Osteoblast (primary cell): ENCODE results near the gene EPGN. TPM values are rescaled to one million over a fixed set of nuclear protein-coding genes. Genes with fewer than 3 reads are reported as not detected.

Experiments
- DNase-seq: peaks from one replicate; pipeline ENCODE4 v3.0.0; 2011; ENCODE audit warnings: low spot score, mixed read lengths; ENCODE audit not compliant: insufficient read length; ENCODE audit errors: missing footprints
- H2AFZ ChIP-seq: 2 replicates; pipeline ENCODE4 v1.6.0; 2011; ENCODE audit warnings: mild to moderate bottlenecking, low read length
- H3K27ac ChIP-seq: 2 replicates; pipeline ENCODE4 v1.5.1; 2011; ENCODE audit warnings: mild to moderate bottlenecking, low read depth, low read length, moderate library complexity
- H3K27me3 ChIP-seq: 2 replicates; pipeline ENCODE4 v1.6.0; 2012; ENCODE audit warnings: mild to moderate bottlenecking, control low read depth, inconsistent platforms, low read length, moderate library complexity; ENCODE audit not compliant: insufficient read depth
- H3K36me3 ChIP-seq: 2 replicates; pipeline ENCODE4 v1.5.1; 2011; ENCODE audit warnings: mild to moderate bottlenecking, low read length, control low read depth, moderate library complexity; ENCODE audit not compliant: insufficient read depth
- H3K4me1 ChIP-seq: 2 replicates; pipeline ENCODE4 v1.5.1; 2011; ENCODE audit warnings: mild to moderate bottlenecking, low read length, control low read depth, moderate library complexity; ENCODE audit not compliant: insufficient read depth
- H3K4me2 ChIP-seq: 2 replicates; pipeline ENCODE4 v1.6.0; 2011; ENCODE audit warnings: mild to moderate bottlenecking, low read length; ENCODE audit not compliant: insufficient read depth
- H3K4me3 ChIP-seq: fragments of 200-600 bp; sonication (generic); 3 replicates; pipeline ENCODE4 v1.5.1; 2012; ENCODE audit warnings: mild to moderate bottlenecking, low read length, inconsistent platforms; ENCODE audit not compliant: insufficient read depth
- H3K79me2 ChIP-seq: 2 replicates; pipeline ENCODE4 v1.6.0; 2012; ENCODE audit warnings: mild to moderate bottlenecking, low read length, control low read depth, inconsistent platforms; ENCODE audit not compliant: insufficient read depth
- H3K9me3 ChIP-seq: 2 replicates; pipeline ENCODE4 v1.5.1; 2011; ENCODE audit warnings: low read depth, low read length, control low read depth
- H4K20me1 ChIP-seq: 2 replicates; pipeline ENCODE4 v1.6.0; 2012; ENCODE audit warnings: mild to moderate bottlenecking, low read length, control low read depth; ENCODE audit not compliant: insufficient read depth
- CTCF ChIP-seq: IDR thresholded peaks from 2 replicates; pipeline ENCODE4 v1.5.1; 2011; ENCODE audit warnings: mild to moderate bottlenecking, low read depth, low read length, moderate library complexity; ENCODE audit errors: extremely low read depth
- total RNA-seq: library from RNA; depleted of rRNA; stranded (reverse); fragments of >200 nt; gene quantifications from 2 replicates; pipeline ENCODE4 v1.2.3, GENCODE V29; 2012

The EPGN gene
- total RNA-seq, 1 donor: 1.1 TPM

DNA sequence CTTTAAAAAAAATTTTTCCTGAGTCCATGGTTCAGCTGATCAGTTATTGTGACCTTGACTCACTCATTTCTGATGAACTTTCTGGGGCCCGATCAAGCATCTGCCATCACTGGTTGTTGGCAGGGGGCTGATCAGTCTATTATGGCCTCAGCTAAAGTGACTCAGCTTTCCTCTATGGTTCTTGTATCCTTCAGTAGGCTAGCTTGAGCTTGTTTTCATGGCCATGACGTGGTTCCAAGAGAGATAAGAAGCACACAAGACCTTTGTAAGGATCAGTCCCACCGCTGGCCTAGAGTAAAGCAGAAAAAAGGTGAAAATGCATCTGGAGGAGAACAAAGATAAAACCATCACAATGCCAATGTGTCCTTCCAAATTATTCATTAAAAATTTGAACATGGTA, 29.8 kb upstream of the EPGN start:
- H3K79me2 ChIP-seq: no peaks in the 10 kb centered on the region
- peaks cover 6% of the 10 kb centered on the region for H3K4me1 ChIP-seq
- H3K4me3 ChIP-seq: no peak overlapping the region
- no peaks in the 10 kb centered on the region for H4K20me1 ChIP-seq
- no peak for TF ChIP-seq CTCF
- no peak for DNase-seq
- H3K27ac ChIP-seq: no peak overlapping the region
- no peaks in the 10 kb centered on the region for H3K36me3 ChIP-seq
- H3K4me2 ChIP-seq: no peak overlapping the region
- no peaks in the 10 kb centered on the region for H3K27me3 ChIP-seq
- no peak overlapping the region for H2AFZ ChIP-seq
- no peaks in the 10 kb centered on the region for H3K9me3 ChIP-seq

DNA sequence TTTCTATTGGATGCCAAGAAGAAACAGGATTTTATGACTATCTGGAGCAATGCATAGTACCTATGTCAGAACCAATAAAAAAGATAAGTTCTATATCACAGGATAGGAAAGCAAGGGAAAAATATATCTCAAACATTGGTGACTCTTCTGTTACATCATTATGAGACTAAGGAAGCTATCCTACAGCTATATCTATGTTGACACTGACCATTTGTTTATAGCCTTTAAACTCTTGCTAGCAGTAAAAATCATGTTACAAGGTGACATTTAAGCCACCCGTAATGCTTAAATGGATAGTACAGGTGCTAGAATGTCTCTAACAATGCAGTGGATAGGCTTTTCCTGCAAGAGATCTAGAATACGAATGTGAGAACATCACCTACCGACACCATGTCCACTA, 28.6 kb upstream of the EPGN start:
- no peak for TF ChIP-seq CTCF
- peaks cover 12% of the 10 kb centered on the region for H3K4me1 ChIP-seq
- H3K27me3 ChIP-seq: no peaks in the 10 kb centered on the region
- no peak overlapping the region for H3K27ac ChIP-seq
- no peaks in the 10 kb centered on the region for H3K36me3 ChIP-seq
- no peak for DNase-seq
- H3K4me2 ChIP-seq: no peak overlapping the region
- H4K20me1 ChIP-seq: no peaks in the 10 kb centered on the region
- H3K4me3 ChIP-seq: no peak overlapping the region
- H3K79me2 ChIP-seq: no peaks in the 10 kb centered on the region
- H3K9me3 ChIP-seq: no peaks in the 10 kb centered on the region
- no peak overlapping the region for H2AFZ ChIP-seq

DNA sequence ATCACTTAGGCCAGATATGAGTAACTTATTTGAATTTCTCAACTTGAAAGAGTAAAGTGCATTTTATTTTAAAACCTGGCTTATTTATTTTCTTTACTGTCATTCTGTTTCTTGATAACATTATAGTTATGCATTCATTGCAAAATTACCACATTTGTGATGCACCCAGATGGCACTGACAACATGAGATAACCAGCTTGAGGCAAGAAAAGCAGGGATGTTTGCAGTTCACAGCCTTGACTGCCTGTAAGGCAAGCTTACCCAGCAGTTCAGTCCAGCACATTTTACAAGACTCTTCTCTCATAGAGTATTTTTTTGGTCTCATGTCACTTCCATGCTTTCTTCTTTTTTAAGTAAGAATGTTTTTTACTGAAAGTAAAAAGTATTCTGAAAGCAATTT, 25.3 kb upstream of the EPGN start:
- no peak overlapping the region for H3K4me2 ChIP-seq
- DNase-seq: no peak

DNA sequence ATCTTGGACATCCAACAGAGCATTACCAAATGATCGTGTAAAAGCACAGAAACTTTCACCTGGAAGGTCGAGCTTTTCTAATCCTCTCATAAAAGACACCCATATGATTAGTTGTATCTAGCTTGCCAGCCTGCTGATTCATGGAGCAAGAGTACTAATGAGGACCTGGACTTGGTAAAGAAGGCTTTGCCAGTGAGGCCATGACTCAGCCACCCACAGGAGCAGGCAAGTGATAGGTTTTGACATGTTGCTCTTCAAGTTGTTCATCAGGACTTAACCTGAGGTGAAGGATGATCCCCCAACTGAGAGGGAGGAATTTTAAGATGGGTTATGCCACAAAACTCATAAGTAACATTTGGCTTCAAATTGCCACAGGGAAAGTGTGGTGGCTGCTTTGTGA, 24.7 kb upstream of the EPGN start:
- DNase-seq: no peak
- Histone ChIP-seq H3K27me3 (no peaks in the 10 kb centered on the region), H2AFZ (no peak overlapping the region), H3K4me2 (peak overlapping the region; percentile 77), H3K4me1 (peaks cover 24% of the 10 kb centered on the region), H3K79me2 (no peaks in the 10 kb centered on the region), H3K36me3 (no peaks in the 10 kb centered on the region), H3K4me3 (peak overlapping the region; percentile 60), H3K27ac (peak overlapping the region; percentile 78), H4K20me1 (no peaks in the 10 kb centered on the region), H3K9me3 (no peaks in the 10 kb centered on the region)
- TF ChIP-seq CTCF: no peak

More for the DNA sequence above, 25.3 kb upstream of the EPGN start:
- Histone ChIP-seq H3K27ac (peak overlapping the region; percentile 78), H3K9me3 (no peaks in the 10 kb centered on the region), H3K4me3 (no peak overlapping the region), H2AFZ (no peak overlapping the region), H4K20me1 (no peaks in the 10 kb centered on the region), H3K4me1 (peaks cover 24% of the 10 kb centered on the region), H3K36me3 (no peaks in the 10 kb centered on the region), H3K27me3 (no peaks in the 10 kb centered on the region), H3K79me2 (no peaks in the 10 kb centered on the region)
- no peak for TF ChIP-seq CTCF
